ENCODE results near the gene TBC1D5. TPM values are rescaled to one million over a fixed set of nuclear protein-coding genes. Genes with fewer than 3 reads are reported as not detected.

Gene TBC1D5
- total and polyA plus RNA-seq, 10 donors, result 6.4 to 140 (median 97.1) TPM

DNA sequence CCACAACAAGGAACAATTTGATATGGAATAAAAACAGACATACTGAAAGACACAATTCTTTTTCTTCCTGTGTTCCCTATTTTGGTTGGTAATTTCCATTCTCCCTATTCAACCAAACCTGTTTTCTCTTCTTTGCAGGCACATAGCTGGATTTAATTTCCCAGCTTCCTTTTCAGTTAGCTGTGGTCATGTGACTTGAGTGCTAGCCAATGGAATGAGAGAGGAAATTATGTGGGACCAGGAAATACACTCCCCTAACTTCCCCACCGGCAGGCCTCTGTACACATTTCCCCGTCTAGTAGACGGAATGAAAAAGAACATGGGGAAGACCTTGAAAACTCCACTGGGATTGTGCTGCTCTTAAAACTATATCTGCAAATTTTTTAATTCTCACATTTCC, 351.6 kb downstream of the TBC1D5 start:
- TF ChIP-seq POLR2AphosphoS5 (IDR thresholded peaks at IDR 0.05) (no peak), POLR2A (IDR thresholded peaks at IDR 0.05) (no peak)
- TF ChIP-seq, protein P1, sequence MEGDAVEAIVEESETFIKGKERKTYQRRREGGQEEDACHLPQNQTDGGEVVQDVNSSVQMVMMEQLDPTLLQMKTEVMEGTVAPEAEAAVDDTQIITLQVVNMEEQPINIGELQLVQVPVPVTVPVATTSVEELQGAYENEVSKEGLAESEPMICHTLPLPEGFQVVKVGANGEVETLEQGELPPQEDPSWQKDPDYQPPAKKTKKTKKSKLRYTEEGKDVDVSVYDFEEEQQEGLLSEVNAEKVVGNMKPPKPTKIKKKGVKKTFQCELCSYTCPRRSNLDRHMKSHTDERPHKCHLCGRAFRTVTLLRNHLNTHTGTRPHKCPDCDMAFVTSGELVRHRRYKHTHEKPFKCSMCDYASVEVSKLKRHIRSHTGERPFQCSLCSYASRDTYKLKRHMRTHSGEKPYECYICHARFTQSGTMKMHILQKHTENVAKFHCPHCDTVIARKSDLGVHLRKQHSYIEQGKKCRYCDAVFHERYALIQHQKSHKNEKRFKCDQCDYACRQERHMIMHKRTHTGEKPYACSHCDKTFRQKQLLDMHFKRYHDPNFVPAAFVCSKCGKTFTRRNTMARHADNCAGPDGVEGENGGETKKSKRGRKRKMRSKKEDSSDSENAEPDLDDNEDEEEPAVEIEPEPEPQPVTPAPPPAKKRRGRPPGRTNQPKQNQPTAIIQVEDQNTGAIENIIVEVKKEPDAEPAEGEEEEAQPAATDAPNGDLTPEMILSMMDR (IDR thresholded peaks at IDR 0.05 in 8 of 11, conservative IDR thresholded peaks at IDR 0.05 in 3 of 11), result no peak
- Histone ChIP-seq H3K4me1 (peaks cover 0 to 13% (median 0%) of the 10 kb centered on the region in 6 donors), H3K27ac (no peak overlapping the region), H3K27me3 (replicated peaks in 1 of 7) (no peaks in the 10 kb centered on the region), H3K36me3 (peaks cover 0 to 49% (median 8%) of the 10 kb centered on the region in 6 donors), H3K4me3 (no peak overlapping the region), H3K9me3 (peaks cover 0 to 14% (median 2%) of the 10 kb centered on the region in 8 donors)
- intact Hi-C loops (cut with DNase I; ENCODE audit: low total_unique reads), result no loop called here
- no peak for DNase-seq
- WGBS, 5 donors, result 88 to 98% (median 90%) methylated on average over 3 of the region's 3 CpGs

DNA sequence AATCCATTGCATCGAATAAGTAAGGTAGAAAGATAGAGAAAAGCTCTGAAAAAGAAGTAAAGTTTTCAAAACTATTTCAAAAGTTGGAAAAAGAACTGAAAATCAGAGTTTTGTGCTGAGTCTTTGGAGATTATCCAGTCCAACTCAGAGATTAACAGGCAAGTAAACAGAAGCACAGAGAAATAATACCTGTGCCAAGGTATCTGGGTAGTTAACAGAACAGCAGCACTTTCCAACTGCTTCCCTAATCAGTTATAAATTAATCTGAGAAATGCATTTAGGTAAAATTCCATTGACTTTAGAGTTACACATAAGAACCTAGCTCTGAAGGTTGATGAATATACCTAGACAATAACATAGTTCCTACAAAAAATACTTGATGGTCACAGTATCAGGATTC, 355.3 kb downstream of the TBC1D5 start:
- H3K4me3 ChIP-seq, result no peak overlapping the region
- H3K36me3 ChIP-seq, result peaks cover 0 to 47% (median 6%) of the 10 kb centered on the region in 6 donors
- TF ChIP-seq, protein P1 (IDR thresholded peaks at IDR 0.05 in 8 of 11, conservative IDR thresholded peaks at IDR 0.05 in 3 of 11), result no peak
- TF ChIP-seq POLR2AphosphoS5 (IDR thresholded peaks at IDR 0.05) (no peak), POLR2A (IDR thresholded peaks at IDR 0.05) (no peak)
- H3K27me3 ChIP-seq (replicated peaks in 1 of 7), result no peaks in the 10 kb centered on the region
- no peak overlapping the region for H3K27ac ChIP-seq
- no peak for DNase-seq
- H3K4me1 ChIP-seq, result peaks cover 0 to 10% (median 3%) of the 10 kb centered on the region in 6 donors
- intact Hi-C loops (cut with DNase I; ENCODE audit: low total_unique reads), result no loop called here
- no peaks in the 10 kb centered on the region for H3K9me3 ChIP-seq
- WGBS, 5 donors, result 96 to 100% (median 98%) methylated on average over 1 of the region's 1 CpG

DNA sequence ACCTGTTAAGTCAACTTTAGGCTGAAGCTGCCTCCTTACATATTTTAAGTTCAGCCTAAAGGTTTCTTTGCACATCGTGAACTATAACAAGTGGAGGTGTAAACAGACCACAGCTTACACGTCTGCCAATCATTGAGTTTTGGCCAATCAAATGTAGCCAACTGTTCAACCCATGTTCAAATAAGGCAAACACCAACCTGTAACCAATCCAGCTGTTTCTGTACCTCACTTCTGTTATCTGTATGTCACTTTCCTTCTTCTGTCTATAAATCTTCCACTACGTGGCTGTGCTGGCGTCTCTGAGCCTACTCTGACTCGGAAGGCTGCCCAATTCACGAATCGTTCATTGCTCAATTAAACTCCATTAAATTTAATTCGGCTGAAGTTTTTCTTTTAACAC, 356.0 kb downstream of the TBC1D5 start:
- no peak for DNase-seq
- no peak overlapping the region for H3K4me3 ChIP-seq
- H3K9me3 ChIP-seq, result no peaks in the 10 kb centered on the region
- H3K36me3 ChIP-seq, result peaks cover 0 to 45% (median 6%) of the 10 kb centered on the region in 6 donors
- H3K4me1 ChIP-seq, result peaks cover 0 to 10% (median 3%) of the 10 kb centered on the region in 6 donors
- H3K27me3 ChIP-seq (replicated peaks in 1 of 7), result no peaks in the 10 kb centered on the region
- TF ChIP-seq POLR2A (IDR thresholded peaks at IDR 0.05) (no peak), POLR2AphosphoS5 (IDR thresholded peaks at IDR 0.05) (no peak)
- TF ChIP-seq, protein P1 (IDR thresholded peaks at IDR 0.05 in 8 of 11, conservative IDR thresholded peaks at IDR 0.05 in 3 of 11), result no peak
- no peak overlapping the region for H3K27ac ChIP-seq
- intact Hi-C loops (cut with DNase I; ENCODE audit: low total_unique reads), result no loop called here
- WGBS, 5 donors, result 92 to 96% (median 95%) methylated on average over 8 of the region's 8 CpGs

DNA sequence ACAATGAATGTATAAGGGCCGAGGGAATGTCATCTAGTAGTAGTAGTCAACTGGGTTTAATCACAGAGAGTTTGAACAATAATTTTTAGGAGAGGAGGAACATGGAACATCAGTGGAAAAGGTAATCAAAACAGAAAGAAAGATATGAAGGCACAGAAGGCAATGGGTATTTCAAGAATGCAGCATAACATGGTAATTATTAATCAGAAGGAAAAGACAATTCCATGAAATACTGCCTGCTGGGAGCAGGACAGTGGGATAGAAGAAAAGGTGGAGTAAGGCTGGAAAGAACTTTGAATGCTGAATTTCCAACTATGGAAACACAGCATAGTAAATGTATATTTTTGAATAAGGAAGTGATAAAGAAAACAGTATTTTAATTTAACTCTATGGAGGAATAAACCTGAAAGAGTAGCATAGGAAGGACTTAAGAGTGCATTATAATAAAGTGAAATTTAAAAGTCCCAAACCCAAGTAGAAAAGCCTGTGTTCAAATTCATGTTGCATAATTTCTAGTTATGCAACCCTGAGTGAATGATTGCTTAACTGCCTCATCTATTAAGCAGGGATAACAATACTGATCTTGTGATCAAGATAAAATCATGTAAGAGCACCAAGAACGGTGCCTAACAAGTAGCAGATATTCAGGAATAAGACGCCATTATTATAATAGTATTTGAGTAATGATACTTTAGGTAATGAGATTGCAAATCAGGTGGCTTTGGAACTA, 357.7 kb downstream of the TBC1D5 start:
- H3K36me3 ChIP-seq, result peaks cover 0 to 30% (median 3%) of the 10 kb centered on the region in 6 donors
- DNase-seq, result no peak
- no peak overlapping the region for H3K27ac ChIP-seq
- H3K9me3 ChIP-seq, result no peaks in the 10 kb centered on the region
- H3K4me1 ChIP-seq, result peaks cover 0 to 10% (median 3%) of the 10 kb centered on the region in 6 donors
- H3K27me3 ChIP-seq (replicated peaks in 1 of 7), result no peaks in the 10 kb centered on the region
- no peak overlapping the region for H3K4me3 ChIP-seq
- 79 to 88% (median 81%) methylated on average over 3 of the region's 3 CpGs for WGBS, 5 donors
- intact Hi-C loops (cut with DNase I; ENCODE audit: low total_unique reads), result no loop called here
- TF ChIP-seq POLR2AphosphoS5 (IDR thresholded peaks at IDR 0.05) (no peak), POLR2A (IDR thresholded peaks at IDR 0.05) (no peak)
- TF ChIP-seq, protein P1 (IDR thresholded peaks at IDR 0.05 in 8 of 11, conservative IDR thresholded peaks at IDR 0.05 in 3 of 11), result no peak
